Midbrain (tissue), 1 donor: ENCODE measurements around the gene ADAMTS17.

Experiments used
- DNase-seq: peaks from one replicate; lab custom pipeline; 2025; lab: John Stamatoyannopoulos, UW

ADAMTS17 gene

DNA sequence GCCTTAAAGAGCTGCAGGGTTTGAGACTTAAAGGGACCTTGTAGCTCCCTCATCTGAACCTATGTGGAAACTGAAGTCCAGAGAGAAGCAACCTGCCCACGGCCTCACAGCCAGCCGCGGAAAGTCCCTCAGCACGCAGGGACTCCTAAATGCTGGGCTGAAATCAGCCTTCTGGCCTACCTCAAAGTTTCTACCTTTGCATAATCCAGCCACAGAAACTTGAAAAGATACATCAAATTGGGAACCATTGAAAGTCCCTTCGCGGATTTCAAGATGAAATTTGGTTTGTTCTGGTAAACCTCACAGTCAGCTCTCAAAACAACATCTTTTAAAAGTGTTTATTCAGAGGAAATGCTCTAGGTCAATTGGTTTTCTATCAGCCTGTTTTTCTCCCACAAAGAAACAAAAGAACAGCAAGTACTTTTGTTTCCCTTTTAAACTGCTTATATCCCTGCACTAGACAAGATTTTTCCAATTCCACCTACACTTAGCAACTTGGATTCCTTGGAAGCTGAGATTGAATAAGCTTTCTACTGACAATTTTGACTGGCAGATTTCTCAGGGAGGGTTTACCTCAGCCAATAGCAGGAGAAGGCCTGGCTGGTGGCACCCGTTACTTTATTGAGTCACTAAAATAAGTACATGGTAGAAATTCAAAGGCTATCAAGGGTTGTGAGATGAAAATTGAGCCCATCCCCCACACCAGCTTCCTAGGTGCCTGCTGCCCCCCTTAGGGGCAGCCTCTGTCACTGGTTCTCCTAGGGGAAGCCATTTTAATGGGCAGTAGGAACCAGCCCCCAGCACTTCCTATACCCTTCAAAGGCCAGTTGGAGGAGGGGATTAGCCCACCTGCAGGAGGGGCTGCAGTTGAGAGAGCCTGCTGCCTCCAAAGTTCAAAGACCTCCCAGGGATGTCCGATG is 171.2 kb downstream of the ADAMTS17 start:
- DNase-seq = no peak

DNA sequence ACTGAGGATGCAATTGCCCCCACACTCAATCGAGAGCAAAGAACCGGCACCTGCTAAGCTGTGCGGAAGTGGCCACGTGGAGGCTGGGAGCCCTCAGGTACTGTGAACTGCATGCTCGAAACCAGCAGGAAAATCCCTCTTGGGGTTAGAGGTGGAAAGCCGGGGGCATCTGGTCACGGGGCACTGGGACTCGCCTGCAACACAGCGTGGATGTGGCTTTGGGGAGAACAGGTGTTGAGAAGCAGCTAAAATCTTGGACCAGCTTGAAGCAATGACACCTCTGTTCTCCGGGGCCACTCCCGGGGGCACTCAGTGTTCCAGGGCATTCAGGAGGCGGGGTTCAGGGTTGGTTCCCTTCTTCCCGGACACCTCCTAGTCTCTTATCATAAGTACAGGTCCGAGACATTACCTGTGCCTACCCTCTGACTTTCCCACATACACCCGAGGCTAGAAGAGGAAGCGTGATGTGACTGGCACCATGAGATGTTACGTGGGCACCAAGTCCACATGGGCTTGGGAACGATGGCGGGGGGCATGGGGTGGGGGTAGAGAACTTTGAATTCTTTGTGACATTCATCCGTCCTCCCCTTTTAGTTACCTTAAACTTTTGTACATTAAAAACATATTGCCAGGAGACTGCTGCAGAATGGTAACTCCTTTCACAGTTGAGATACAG is 172.0 kb downstream of the ADAMTS17 start:
- DNase-seq = no peak

DNA sequence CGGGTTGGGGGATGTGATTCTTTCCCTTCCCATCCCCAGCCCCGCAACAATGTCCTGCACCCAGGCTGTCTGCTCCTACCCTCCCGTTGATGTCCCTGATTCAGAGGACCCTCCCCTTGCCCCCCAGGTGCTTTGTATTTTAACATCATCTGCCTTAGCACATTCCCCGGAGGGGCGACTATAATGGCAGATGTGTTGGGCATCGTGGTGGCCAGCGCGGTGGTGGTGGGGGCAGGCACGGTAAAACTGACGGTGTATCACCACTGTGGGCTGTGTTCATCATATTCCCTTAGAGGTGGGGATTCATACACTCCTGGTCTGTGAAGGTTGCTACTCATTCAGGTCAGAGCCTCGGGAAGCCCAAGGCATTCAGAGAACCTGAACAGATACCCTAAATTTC is 173.0 kb downstream of the ADAMTS17 start:
- DNase-seq = no peak

DNA sequence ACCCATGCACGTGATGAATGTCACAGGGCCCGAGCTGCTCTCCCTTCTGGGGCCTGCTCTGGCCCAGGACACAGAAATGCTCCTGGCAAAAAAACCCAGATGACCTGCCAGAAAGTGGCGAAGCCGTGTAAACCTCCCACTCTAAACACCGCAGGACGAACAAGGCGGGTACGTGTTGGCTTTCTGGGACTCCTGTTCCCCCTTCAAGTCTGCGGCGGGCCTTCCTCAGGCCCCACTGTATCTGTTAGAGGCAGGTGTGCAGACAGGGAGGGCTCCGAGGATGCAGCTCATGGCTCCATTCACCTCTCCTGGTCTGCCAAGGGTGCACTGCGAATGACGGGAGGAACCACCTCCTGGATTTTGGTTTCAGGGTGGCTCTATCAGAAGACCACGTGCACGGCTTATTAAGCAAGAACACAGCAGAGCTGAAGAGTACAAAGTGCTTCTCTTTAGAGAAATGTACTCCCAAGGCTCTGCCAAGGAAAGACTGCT is 173.8 kb downstream of the ADAMTS17 start:
- no peak for DNase-seq

DNA sequence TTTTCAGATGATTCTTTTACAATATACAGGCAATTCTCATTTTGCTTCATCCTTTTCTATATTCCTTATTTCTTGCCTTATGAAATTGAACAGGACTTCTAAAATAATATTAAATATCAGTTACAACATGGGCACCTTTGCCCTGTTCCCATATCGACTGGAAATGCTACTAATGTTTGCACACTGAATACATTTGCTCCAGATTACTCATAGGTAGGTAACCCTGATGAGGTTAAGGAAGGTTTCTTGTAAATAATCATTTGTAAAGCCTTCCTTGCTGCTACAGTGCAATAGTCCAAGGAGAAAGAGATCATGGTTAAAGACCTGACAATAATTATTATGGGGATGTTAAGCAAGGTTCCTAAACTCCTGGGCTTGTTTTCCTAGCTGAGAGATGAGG is 175.5 kb downstream of the ADAMTS17 start:
- DNase-seq = no peak

GRCh38 chr15:100163961-100164360 is 177.8 kb downstream of the ADAMTS17 start:
- DNase-seq = no peak

GRCh38 chr15:100160953-100161352 is 180.8 kb downstream of the ADAMTS17 start:
- no peak for DNase-seq

DNA sequence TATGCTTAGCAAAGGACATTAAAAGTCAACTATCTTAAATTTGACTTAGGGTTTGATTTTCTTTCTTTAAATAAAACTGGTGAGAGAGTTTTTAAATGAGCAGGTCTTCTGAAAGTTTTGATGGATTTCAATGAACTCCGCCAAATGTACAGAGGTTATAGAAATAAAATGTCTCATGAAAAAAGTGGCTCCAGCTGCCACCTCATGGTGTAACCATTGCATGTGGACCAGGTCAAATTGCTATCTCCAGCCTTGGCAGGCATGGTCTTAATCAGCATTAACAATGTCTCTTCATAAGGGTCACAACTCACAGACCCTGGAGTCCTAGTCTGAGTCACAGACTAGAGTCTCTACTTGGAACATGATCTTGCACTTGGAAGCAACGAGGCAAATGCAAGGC is 182.3 kb downstream of the ADAMTS17 start:
- DNase-seq = no peak

DNA sequence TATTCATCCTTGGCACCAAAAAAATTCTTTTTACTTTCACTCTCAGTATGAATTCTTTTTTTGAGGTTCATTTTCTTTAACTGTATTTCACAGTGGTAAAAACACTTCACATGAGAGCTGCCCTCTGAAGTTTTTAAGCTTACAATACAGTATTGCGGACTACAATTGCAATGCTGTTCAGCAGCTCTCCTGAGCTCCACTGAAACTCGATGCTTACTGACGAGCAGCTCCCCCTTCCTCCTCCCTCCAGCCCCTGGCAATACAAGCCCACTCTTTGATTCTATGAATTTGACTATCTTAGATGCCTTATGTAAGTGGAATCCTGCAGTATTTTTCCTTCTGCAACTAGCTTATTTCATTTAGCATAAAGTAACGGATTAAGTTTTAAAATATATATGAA is 183.4 kb downstream of the ADAMTS17 start:
- no peak for DNase-seq

GRCh38 chr15:100156201-100156600 is 185.6 kb downstream of the ADAMTS17 start:
- DNase-seq = no peak

GRCh38 chr15:100154338-100154737 is 187.4 kb downstream of the ADAMTS17 start:
- no peak for DNase-seq

DNA sequence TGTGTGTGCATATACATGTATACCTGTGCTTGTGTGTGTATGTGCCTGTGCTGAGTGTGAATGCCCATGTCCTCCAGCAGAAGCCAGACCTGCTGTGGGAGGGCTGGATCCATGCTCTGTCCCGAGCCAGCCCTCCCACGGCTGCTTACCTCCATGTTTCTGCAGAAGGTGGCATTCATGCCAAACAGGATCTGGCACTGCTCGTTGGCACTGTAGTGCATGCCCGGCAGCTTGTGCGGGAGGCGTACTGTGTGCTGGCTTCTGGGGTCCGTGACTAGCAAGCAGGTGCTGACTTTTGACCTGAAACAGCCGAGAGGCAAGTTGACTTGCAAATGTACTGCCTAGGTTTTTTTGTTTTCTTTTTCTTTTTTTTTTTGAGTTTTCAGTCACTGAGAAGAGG is 189.3 kb downstream of the ADAMTS17 start:
- DNase-seq = no peak

- no peak for DNase-seq
Observed at GRCh38 chr15:100150906-100151305, 190.9 kb downstream of the ADAMTS17 start.

DNA sequence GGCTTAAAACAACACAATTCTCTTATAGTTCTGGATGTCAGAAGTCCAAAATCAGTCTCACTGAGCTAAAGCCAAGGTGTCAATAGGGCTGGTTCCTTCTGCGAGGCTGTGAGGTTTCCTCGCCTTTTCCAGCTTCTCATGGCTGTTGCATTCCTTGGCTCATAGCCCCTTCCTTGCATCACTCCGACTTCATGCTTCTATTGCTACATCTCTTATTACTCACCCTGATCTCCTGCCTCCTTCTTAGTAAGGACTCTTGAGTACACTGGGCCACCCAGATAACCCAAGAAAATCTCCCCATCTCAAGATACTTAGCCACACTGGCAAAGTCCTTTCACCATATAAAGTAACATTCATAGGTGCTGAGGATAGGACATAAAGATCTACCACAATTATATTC is 193.9 kb downstream of the ADAMTS17 start:
- DNase-seq = no peak

DNA sequence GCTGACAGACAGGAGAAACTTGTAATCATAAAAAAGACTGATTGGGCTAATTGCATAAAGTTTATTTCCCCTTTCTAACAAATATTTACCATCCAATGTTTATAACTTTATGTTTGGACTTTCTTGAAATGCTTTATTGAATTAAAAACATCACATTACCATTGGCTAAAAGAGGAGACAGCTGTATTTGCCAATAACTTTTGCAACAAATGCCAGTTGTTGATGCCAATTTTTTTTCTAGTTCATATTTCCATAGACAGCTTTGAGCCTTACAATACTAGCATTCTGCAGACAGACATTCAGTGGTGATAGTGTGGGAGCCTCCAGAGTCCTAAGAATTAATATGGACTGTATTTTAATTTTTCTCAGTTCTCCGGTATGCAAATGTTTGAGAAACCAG is 198.4 kb downstream of the ADAMTS17 start:
- DNase-seq = no peak

GRCh38 chr15:100141311-100142001 is 200.3 kb downstream of the ADAMTS17 start:
- DNase-seq = no peak

DNA sequence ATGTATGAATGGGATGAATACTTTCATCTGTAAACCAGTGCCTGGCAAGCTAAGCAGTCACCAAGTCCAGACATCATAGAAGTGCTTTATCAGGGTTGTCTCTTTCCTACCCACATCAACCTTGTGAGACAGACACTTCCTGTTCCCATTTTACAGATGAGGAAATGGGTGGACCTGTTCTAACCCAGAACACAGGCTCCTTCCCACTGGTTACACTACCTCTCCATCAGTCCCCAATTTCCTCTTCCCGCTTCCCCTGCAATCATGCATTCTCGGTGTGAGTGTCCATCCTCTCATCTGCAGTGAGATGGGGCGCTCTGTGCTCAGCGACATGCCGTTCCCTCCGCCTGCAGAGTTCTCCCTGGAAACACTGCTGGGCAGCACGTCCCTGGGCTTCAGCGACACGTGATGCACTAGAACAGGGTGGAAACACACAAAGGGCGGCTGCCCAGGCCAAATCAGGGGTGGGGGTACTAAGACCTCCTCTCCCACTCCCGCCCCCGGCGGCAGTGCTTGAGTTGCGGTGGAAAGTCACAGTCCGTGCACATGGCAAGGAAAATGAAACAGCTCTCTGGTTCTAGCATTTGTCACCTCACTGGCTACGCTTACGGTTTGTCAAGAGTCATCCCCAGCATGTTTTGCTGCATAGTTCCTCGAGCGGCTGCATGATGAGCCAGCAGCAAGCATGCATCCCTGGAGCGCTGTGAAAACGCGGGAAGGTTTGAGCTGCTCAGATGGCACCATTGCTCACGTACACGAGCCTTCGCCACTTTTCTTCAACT is 201.1 kb downstream of the ADAMTS17 start:
- no peak for DNase-seq

- no peak for DNase-seq
Observed at GRCh38 chr15:100134586-100134985, 207.2 kb downstream of the ADAMTS17 start.

GRCh38 chr15:100134089-100134583 is 207.6 kb downstream of the ADAMTS17 start:
- DNase-seq = no peak

GRCh38 chr15:100133001-100133400 is 208.8 kb downstream of the ADAMTS17 start:
- DNase-seq = no peak

DNA sequence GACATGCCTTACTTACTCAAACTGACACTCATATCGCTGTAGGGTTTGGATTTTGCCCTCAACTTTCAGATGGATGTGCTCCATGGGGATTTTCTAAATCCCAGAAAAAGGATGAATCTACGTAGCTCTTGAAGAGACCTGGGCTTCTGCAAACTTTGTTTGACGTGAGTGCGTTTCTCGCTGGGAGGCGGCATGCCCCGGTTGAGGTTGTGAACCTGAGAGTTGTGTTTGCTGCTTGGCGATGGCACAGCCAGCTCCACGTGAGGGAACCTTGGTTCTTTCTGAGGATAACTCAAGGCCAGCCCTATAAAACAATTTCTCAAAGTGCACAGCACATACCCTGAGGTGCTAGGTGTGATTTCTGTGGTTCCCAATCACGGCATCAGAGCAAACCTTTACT is 209.5 kb downstream of the ADAMTS17 start:
- DNase-seq = no peak
